ENCODE results near the gene ARID2. TPM values are rescaled to one million over a fixed set of nuclear protein-coding genes. Genes with fewer than 3 reads are reported as not detected.

Gene ARID2
- total RNA-seq, result 13.0 and 20.2 TPM in 2 replicates

GRCh38 chr12:45729233-45730083 lies at the start of gene ARID2:
Gene ARID2, plus strand, starts transcription at chr12:45729706. Its CDS starts 131 bp downstream, at chr12:45729837.

All from dermis lymphatic vessel endothelial cell (primary cell).